HepG2 (cell line): ENCODE measurements around the gene PIM3. TPM values are rescaled to one million over a fixed set of nuclear protein-coding genes. Genes with fewer than 3 reads are reported as not detected.

Source experiments
- AGO1 ChIP-seq: fragments of 200-400 bp; formaldehyde crosslinking; IDR thresholded peaks from 2 replicates; pipeline ENCODE4 v1.6.1; 2017; ENCODE audit warnings: mild to moderate bottlenecking, low read depth, low read length, moderate library complexity; ENCODE audit not compliant: poor library complexity, severe bottlenecking
- ARNTL ChIP-seq: sonication (generic); formaldehyde crosslinking; IDR thresholded peaks from 2 replicates; pipeline ENCODE4 v1.4.0; 2020; ENCODE audit warnings: mild to moderate bottlenecking, missing genetic modification reagents
- CCDC6 ChIP-seq: sonication (generic); formaldehyde crosslinking; IDR thresholded peaks from 2 replicates; pipeline ENCODE4 v1.8.1; 2022; ENCODE audit warnings: mild to moderate bottlenecking, missing genetic modification reagents, moderate library complexity
- EEA1 ChIP-seq: sonication (generic); formaldehyde crosslinking; IDR thresholded peaks from 2 replicates; pipeline ENCODE4 v1.5.1; 2020; ENCODE audit warnings: mild to moderate bottlenecking, missing genetic modification reagents, borderline replicate concordance
- FOXK1 ChIP-seq: sonication (generic); formaldehyde crosslinking; IDR thresholded peaks from 2 replicates; pipeline ENCODE4 v1.4.0; 2020; ENCODE audit warnings: low read depth, missing genetic modification reagents, borderline replicate concordance
- HOXA3 ChIP-seq: sonication (generic); formaldehyde crosslinking; IDR thresholded peaks from 2 replicates; pipeline ENCODE4 v1.5.0; 2020; ENCODE audit warnings: missing genetic modification reagents
- MAFF ChIP-seq: IDR thresholded peaks from 2 replicates; pipeline ENCODE4 v1.6.1; 2011; ENCODE audit warnings: low read depth, low read length, improper control_type of control experiment
- NFYB ChIP-seq: sonication (generic); formaldehyde crosslinking; IDR thresholded peaks from 2 replicates; pipeline ENCODE4 v1.4.0; 2020; ENCODE audit warnings: missing genetic modification reagents
- NONO ChIP-seq, 2 experiments: fragments of 450-650 bp in 1 of 2; sonication (generic) in 1 of 2; formaldehyde crosslinking in 1 of 2; IDR thresholded peaks in 1 of 2; conservative IDR thresholded peaks in 1 of 2; 2 replicates each; pipeline versions ENCODE4 v1.6.1 to v1.8.0; 2017 to 2022; ENCODE audit warnings: mild to moderate bottlenecking in 1 of 2, missing genetic modification reagents in 1 of 2, moderate library complexity in 1 of 2
- RFX3 ChIP-seq: IDR thresholded peaks from 2 replicates; pipeline ENCODE4 v1.6.1; 2016; ENCODE audit warnings: missing biosample characterization, missing genetic modification reagents
- SAP130 ChIP-seq: IDR thresholded peaks from 2 replicates; pipeline ENCODE4 v1.6.1; 2016; ENCODE audit warnings: low read depth
- SMAD3 ChIP-seq: sonication (generic); formaldehyde crosslinking; IDR thresholded peaks from 2 replicates; pipeline ENCODE4 v1.4.0; 2020; ENCODE audit warnings: missing genetic modification reagents
- SP140L ChIP-seq: sonication (generic); formaldehyde crosslinking; IDR thresholded peaks from 2 replicates; pipeline ENCODE4 v1.4.0; 2020; ENCODE audit warnings: missing genetic modification reagents, borderline replicate concordance
- SP2 ChIP-seq: sonication (generic); formaldehyde crosslinking; IDR thresholded peaks from 2 replicates; pipeline ENCODE4 v1.5.1; 2020; ENCODE audit warnings: mild to moderate bottlenecking, missing genetic modification reagents
- TCF7L2 ChIP-seq: IDR thresholded peaks from 2 replicates; pipeline ENCODE4 v1.6.1; 2011; ENCODE audit warnings: mild to moderate bottlenecking, low read depth, low read length, moderate library complexity
- ZBTB21 ChIP-seq: sonication (generic); formaldehyde crosslinking; IDR thresholded peaks from 2 replicates; pipeline ENCODE4 v1.4.0; 2020; ENCODE audit warnings: missing genetic modification reagents
- ZKSCAN1 ChIP-seq: fragments of 150-350 bp; IDR thresholded peaks from 2 replicates; pipeline ENCODE4 v1.6.1; 2014; ENCODE audit warnings: low read length
- ZNF335 ChIP-seq: sonication (generic); formaldehyde crosslinking; IDR thresholded peaks from 2 replicates; pipeline ENCODE4 v1.4.0; 2020; ENCODE audit warnings: missing genetic modification reagents
- ZNF383 ChIP-seq: sonication (generic); formaldehyde crosslinking; IDR thresholded peaks from 2 replicates; pipeline ENCODE4 v1.4.0; 2020; ENCODE audit warnings: missing genetic modification reagents, mild to moderate bottlenecking, borderline replicate concordance
- ZNF460 ChIP-seq: sonication (generic); formaldehyde crosslinking; IDR thresholded peaks from 2 replicates; pipeline ENCODE4 v1.5.1; 2020; ENCODE audit warnings: missing genetic modification reagents, mild to moderate bottlenecking, borderline replicate concordance
- ZNF501 ChIP-seq: sonication (generic); formaldehyde crosslinking; IDR thresholded peaks from 2 replicates; pipeline ENCODE4 v1.5.1; 2020; ENCODE audit warnings: mild to moderate bottlenecking, moderate library complexity, missing genetic modification reagents
- ZNF547 ChIP-seq: sonication (generic); formaldehyde crosslinking; IDR thresholded peaks from 2 replicates; pipeline ENCODE4 v1.5.1; 2020; ENCODE audit warnings: mild to moderate bottlenecking, missing genetic modification reagents
- ZNF652 ChIP-seq: IDR thresholded peaks from 2 replicates; pipeline ENCODE4 v1.6.1; 2016; ENCODE audit warnings: low read depth, borderline replicate concordance
- ZSCAN29 ChIP-seq: sonication (generic); formaldehyde crosslinking; conservative IDR thresholded peaks from 2 replicates; pipeline ENCODE4 v1.4.0; 2020; ENCODE audit warnings: mild to moderate bottlenecking, missing genetic modification reagents
- polyA plus RNA-seq, 8 experiments: library from polyadenylated mRNA; depleted of rRNA in 3 of 8; stranded (reverse) in 7 of 8; unstranded in 1 of 8; fragments of >200 nt; fragmentation: Illumina TruSeq in 4 of 8; extraction: Trizol in 4 of 8; gene quantifications; 2 replicates each; pipeline versions ENCODE4 v1.2.1 to v1.2.3, GENCODE V29; 2011 to 2016; ENCODE audit warnings: low read depth in 4 of 8, missing spikeins in 1 of 8, mixed read lengths in 1 of 8; ENCODE audit not compliant: insufficient read depth in 1 of 8
- total RNA-seq, 5 experiments: library from RNA; depleted of rRNA; stranded (reverse); fragments of >200 nt; fragmentation: Illumina TruSeq; extraction: Trizol; gene quantifications; 2 replicates each; pipeline ENCODE4 v1.2.3, GENCODE V29; 2016; ENCODE audit warnings: low read depth in 1 of 5
- TF ChIP-seq, protein P1 (sequence below): sonication (generic); formaldehyde crosslinking; IDR thresholded peaks from 2 replicates; pipeline ENCODE4 v1.8.1; 2023; ENCODE audit warnings: mild to moderate bottlenecking, inconsistent platforms, moderate library complexity, missing genetic modification reagents, borderline replicate concordance
- TF ChIP-seq, protein P2 (sequence below): sonication (generic); formaldehyde crosslinking; conservative IDR thresholded peaks from 2 replicates; pipeline ENCODE4 v1.4.0; 2020; ENCODE audit warnings: missing genetic modification reagents

PIM3 gene
- total and polyA plus RNA-seq, 2 of the 13 experiments (the other 11 are each of a cell fraction or from before 2014, with no cell fraction given), result 21.6 to 31.2 TPM

DNA sequence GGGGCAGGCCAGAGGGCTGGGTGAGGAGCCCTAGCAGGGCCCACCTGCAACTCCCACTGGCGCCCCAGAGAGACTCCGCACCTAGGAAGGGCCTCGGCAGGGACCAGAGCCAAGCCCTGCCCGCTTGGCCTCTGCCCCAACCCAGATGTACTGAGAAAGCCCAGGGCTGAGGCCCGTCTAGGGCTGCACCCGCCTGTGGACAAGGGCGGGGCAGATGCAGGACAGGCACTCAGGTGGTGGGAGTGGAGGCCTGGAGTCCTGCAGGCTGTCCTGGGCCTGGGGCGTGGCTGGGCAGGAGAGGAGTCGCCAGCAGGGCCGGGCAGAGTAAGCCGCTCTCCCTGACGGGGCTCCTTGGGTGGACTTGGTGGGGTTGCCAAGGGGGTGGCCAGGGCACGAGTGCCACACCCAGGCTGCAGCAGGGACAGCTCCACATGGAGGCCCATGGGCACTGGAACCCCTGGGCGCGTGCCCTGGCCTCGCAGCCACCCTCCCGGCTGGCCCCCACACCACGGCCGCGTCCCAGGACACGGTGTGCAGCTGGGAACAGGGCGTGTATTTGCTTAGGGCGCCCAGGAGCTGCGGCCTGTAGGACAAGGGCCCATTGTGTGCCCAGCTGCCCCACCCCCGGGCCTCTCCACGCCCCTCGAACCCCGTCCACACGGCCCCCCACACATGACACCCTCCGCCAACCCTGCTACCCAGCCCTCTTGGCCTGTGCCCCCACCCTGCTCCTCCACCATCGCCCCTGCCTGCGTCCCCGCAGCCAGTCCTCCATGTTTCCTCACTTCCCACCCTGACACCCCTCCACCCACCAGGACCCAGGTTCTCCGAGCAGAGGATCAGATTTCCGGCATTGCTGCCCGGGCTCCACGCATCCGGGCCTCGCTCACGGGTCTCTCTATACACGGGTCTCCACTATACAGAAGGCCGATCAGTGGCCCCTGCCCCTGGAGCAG is 11.3 kb upstream of the PIM3 start (continued):
- TF ChIP-seq, protein P1, sequence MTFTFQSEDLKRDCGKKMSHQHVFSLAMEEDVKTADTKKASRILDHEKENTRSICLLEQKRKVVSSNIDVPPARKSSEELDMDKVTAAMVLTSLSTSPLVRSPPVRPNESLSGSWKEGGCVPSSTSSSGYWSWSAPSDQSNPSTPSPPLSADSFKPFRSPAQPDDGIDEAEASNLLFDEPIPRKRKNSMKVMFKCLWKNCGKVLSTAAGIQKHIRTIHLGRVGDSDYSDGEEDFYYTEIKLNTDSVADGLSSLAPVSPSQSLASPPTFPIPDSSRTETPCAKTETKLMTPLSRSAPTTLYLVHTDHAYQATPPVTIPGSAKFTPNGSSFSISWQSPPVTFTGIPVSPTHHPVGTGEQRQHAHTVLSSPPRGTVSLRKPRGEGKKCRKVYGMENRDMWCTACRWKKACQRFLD, result 0 out of 2 replicates have a peak, but pooled peaks have one; percentile 15
- peak; percentile 92; the same call in 1 of the 2 replicates for TF ChIP-seq CCDC6 (CRISPR knock-in tag)
- TF ChIP-seq SMAD3, result no peak
- no peak for TF ChIP-seq NONO (IDR thresholded peaks at IDR 0.05)
- no peak; the same call in 1 of the 2 replicates for TF ChIP-seq NONO (CRISPR knock-in tag; conservative IDR thresholded peaks at IDR 0.05)
- TF ChIP-seq, protein P2, sequence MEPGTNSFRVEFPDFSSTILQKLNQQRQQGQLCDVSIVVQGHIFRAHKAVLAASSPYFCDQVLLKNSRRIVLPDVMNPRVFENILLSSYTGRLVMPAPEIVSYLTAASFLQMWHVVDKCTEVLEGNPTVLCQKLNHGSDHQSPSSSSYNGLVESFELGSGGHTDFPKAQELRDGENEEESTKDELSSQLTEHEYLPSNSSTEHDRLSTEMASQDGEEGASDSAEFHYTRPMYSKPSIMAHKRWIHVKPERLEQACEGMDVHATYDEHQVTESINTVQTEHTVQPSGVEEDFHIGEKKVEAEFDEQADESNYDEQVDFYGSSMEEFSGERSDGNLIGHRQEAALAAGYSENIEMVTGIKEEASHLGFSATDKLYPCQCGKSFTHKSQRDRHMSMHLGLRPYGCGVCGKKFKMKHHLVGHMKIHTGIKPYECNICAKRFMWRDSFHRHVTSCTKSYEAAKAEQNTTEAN, result peak; percentile 82
- no peak for TF ChIP-seq FOXK1 (CRISPR knock-in tag)
- TF ChIP-seq EEA1, result 0 out of 2 replicates have a peak, but pooled peaks have one; percentile 21
- TF ChIP-seq ZNF460 (CRISPR knock-in tag), result no peak
- no peak for TF ChIP-seq ZNF383
- TF ChIP-seq ZKSCAN1, result no peak
- TF ChIP-seq RFX3 (CRISPR knock-in tag), result no peak; the same call in 1 of the 2 replicates
- TF ChIP-seq TCF7L2, result no peak
- TF ChIP-seq MAFF, result no peak
- no peak for TF ChIP-seq SP140L (CRISPR knock-in tag)
- TF ChIP-seq HOXA3 (CRISPR knock-in tag), result peak; percentile 73
- TF ChIP-seq NFYB (CRISPR knock-in tag), result no peak
- 0 out of 2 replicates have a peak, but pooled peaks have one; percentile 16 for TF ChIP-seq ZNF501 (CRISPR knock-in tag)
- peak; percentile 64; the same call in 1 of the 2 replicates for TF ChIP-seq ZSCAN29
- no peak for TF ChIP-seq ZBTB21
- peak; percentile 74 for TF ChIP-seq SAP130
- no peak for TF ChIP-seq ZNF652 (CRISPR knock-in tag)
- peak; percentile 24; the same call in 1 of the 2 replicates for TF ChIP-seq ARNTL (CRISPR knock-in tag)
- TF ChIP-seq ZNF335, result no peak; the same call in 1 of the 2 replicates
- TF ChIP-seq AGO1, result no peak
- TF ChIP-seq SP2 (CRISPR knock-in tag), result no peak
- peak; percentile 35 for TF ChIP-seq ZNF547
